Panc1 (cell line): ENCODE data around the gene HEG1.

Experiments used
- POLR2AphosphoS5 ChIP-seq: IDR thresholded peaks from 2 replicates; pipeline ENCODE4 v1.6.1; 2012; ENCODE audit warnings: mild to moderate bottlenecking, low read depth, low read length, moderate library complexity
- TF ChIP-seq, protein P1 (sequence below): fragments of 450-650 bp; IDR thresholded peaks from 2 replicates; pipeline ENCODE4 v1.5.1; 2017; ENCODE audit warnings: mild to moderate bottlenecking
- TF ChIP-seq, protein P2 (sequence below), 2 experiments: IDR thresholded peaks; 2 replicates each; pipeline ENCODE4 v1.6.1; 2011 to 2012; ENCODE audit warnings: low read depth in 2 of 2, control low read depth in 1 of 2, low read length in 1 of 2, mild to moderate bottlenecking in 1 of 2, moderate library complexity in 1 of 2; ENCODE audit not compliant: insufficient read depth in 1 of 2

DNA sequence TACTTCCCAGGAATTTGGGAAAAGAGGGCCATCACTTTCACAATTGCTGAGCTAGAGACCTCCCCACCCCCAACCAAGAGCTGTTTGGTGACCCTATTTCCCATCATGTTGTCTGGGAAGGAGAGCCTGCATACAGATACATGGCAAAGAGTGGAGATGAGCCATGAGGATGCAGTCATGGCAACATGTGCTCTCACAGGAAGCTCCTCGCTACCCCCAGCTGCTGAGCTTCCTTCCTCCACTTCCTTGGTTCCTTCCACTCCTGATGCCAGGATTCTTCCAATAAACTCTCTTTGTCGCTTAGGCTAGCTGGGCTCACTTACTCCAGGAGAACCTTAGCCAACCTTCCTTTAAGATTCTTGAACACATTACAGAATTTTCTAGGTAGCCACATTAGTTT, 72.9 kb downstream of the HEG1 start:
- TF ChIP-seq, protein P1, sequence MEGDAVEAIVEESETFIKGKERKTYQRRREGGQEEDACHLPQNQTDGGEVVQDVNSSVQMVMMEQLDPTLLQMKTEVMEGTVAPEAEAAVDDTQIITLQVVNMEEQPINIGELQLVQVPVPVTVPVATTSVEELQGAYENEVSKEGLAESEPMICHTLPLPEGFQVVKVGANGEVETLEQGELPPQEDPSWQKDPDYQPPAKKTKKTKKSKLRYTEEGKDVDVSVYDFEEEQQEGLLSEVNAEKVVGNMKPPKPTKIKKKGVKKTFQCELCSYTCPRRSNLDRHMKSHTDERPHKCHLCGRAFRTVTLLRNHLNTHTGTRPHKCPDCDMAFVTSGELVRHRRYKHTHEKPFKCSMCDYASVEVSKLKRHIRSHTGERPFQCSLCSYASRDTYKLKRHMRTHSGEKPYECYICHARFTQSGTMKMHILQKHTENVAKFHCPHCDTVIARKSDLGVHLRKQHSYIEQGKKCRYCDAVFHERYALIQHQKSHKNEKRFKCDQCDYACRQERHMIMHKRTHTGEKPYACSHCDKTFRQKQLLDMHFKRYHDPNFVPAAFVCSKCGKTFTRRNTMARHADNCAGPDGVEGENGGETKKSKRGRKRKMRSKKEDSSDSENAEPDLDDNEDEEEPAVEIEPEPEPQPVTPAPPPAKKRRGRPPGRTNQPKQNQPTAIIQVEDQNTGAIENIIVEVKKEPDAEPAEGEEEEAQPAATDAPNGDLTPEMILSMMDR, result no peak
- TF ChIP-seq, protein P2, sequence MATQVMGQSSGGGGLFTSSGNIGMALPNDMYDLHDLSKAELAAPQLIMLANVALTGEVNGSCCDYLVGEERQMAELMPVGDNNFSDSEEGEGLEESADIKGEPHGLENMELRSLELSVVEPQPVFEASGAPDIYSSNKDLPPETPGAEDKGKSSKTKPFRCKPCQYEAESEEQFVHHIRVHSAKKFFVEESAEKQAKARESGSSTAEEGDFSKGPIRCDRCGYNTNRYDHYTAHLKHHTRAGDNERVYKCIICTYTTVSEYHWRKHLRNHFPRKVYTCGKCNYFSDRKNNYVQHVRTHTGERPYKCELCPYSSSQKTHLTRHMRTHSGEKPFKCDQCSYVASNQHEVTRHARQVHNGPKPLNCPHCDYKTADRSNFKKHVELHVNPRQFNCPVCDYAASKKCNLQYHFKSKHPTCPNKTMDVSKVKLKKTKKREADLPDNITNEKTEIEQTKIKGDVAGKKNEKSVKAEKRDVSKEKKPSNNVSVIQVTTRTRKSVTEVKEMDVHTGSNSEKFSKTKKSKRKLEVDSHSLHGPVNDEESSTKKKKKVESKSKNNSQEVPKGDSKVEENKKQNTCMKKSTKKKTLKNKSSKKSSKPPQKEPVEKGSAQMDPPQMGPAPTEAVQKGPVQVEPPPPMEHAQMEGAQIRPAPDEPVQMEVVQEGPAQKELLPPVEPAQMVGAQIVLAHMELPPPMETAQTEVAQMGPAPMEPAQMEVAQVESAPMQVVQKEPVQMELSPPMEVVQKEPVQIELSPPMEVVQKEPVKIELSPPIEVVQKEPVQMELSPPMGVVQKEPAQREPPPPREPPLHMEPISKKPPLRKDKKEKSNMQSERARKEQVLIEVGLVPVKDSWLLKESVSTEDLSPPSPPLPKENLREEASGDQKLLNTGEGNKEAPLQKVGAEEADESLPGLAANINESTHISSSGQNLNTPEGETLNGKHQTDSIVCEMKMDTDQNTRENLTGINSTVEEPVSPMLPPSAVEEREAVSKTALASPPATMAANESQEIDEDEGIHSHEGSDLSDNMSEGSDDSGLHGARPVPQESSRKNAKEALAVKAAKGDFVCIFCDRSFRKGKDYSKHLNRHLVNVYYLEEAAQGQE (IDR thresholded peaks at IDR 0.05; ENCODE audit: insufficient read depth in 1 of 2, low read depth in 2 of 2, low read length in 1 of 2), result no peak
- TF ChIP-seq POLR2AphosphoS5, result no peak
